IMR-90 (cell line): Measurements from ENCODE around the gene CAMLG. TPM values are rescaled to one million over a fixed set of nuclear protein-coding genes. Genes with fewer than 3 reads are reported as not detected.

Experiments
- ATAC-seq: fragments of 200-7000 bp; cut with Tn5 transposase; 2 replicates; pipeline ENCODE4 v1.9.1; 2020; ENCODE audit warnings: low read depth, mild to moderate bottlenecking, moderate library complexity
- BruUV-seq: library from RNA; stranded (reverse); fragments of 400-500 nt; replicated peaks from 2 replicates; lab custom pipeline; 2021; lab: Mats Ljungman, UMichigan
- CTCF ChIA-PET: fragments of 300-600 bp; formaldehyde crosslinking; extraction: SDS; loops from one replicate; lab custom pipeline; 2021; ENCODE audit warnings: antibody characterized with exemption; lab: Yijun Ruan, JAX
- POLR2A ChIA-PET: fragments of 300-600 bp; sonication (Branson Sonifier 250); formaldehyde crosslinking; loops from one replicate; lab custom pipeline; 2022; ENCODE audit warnings: antibody characterized with exemption; ENCODE audit not compliant: unreplicated experiment; lab: Charles Lee
- DNase-seq: peaks from one replicate; pipeline ENCODE4 v3.0.0; 2013
- H2AFZ ChIP-seq: replicated peaks from 2 replicates; pipeline ENCODE3; 2013; ENCODE audit warnings: low read length, mild to moderate bottlenecking; ENCODE audit not compliant: poor library complexity
- H2AK5ac ChIP-seq: 2 replicates; pipeline ENCODE4 v1.6.1; 2013; ENCODE audit warnings: low read depth, low read length, inconsistent platforms
- H2AK9ac ChIP-seq: replicated peaks from 2 replicates; pipeline ENCODE3; 2013; ENCODE audit warnings: mild to moderate bottlenecking, low read depth, low read length, moderate library complexity; ENCODE audit not compliant: poor library complexity
- H2BK120ac ChIP-seq: 2 replicates; pipeline ENCODE4 v1.6.1; 2013; ENCODE audit warnings: low read depth, low read length, inconsistent platforms
- H2BK15ac ChIP-seq: 3 replicates; pipeline ENCODE4 v1.6.1; 2013; ENCODE audit warnings: low read depth, low read length, inconsistent platforms
- H2BK20ac ChIP-seq: 2 replicates; pipeline ENCODE4 v1.6.1; 2013; ENCODE audit warnings: low read depth, mild to moderate bottlenecking, inconsistent platforms, low read length, moderate library complexity
- H2BK5ac ChIP-seq: 2 replicates; pipeline ENCODE4 v1.6.1; 2013; ENCODE audit warnings: mild to moderate bottlenecking, low read depth, low read length, inconsistent platforms; ENCODE audit not compliant: poor library complexity, severe bottlenecking
- H3K14ac ChIP-seq: replicated peaks from 2 replicates; pipeline ENCODE4 v1.6.1; 2013; ENCODE audit warnings: low read depth, low read length, inconsistent platforms
- H3K18ac ChIP-seq: 2 replicates; pipeline ENCODE4 v1.6.1; 2013; ENCODE audit warnings: low read depth, low read length, control low read depth
- H3K23ac ChIP-seq: 2 replicates; pipeline ENCODE4 v1.6.1; 2013; ENCODE audit warnings: low read depth, low read length, inconsistent platforms
- H3K27ac ChIP-seq: 2 replicates; pipeline ENCODE4 v1.5.1; 2013; ENCODE audit warnings: mild to moderate bottlenecking, control low read depth, low read length; ENCODE audit not compliant: insufficient read depth
- H3K27me3 ChIP-seq: 2 replicates; pipeline ENCODE4 v1.6.1; 2013; ENCODE audit warnings: low read length; ENCODE audit not compliant: control insufficient read depth, insufficient read depth
- H3K36me3 ChIP-seq: 2 replicates; pipeline ENCODE4 v1.6.1; 2013; ENCODE audit warnings: low read length, mixed read lengths; ENCODE audit not compliant: control insufficient read depth, insufficient read depth
- H3K4ac ChIP-seq: 2 replicates; pipeline ENCODE4 v1.6.1; 2013; ENCODE audit warnings: low read depth, low read length, inconsistent platforms
- H3K4me1 ChIP-seq: 2 replicates; pipeline ENCODE4 v1.6.1; 2013; ENCODE audit warnings: low read length, mixed read lengths; ENCODE audit not compliant: control insufficient read depth, insufficient read depth
- H3K4me2 ChIP-seq: 2 replicates; pipeline ENCODE4 v1.6.1; 2013; ENCODE audit warnings: low read depth, mild to moderate bottlenecking, control low read depth, low read length, moderate library complexity
- H3K4me3 ChIP-seq: 2 replicates; pipeline ENCODE4 v1.5.1; 2013; ENCODE audit warnings: low read depth, mild to moderate bottlenecking, control low read depth, low read length, moderate library complexity; ENCODE audit not compliant: insufficient read depth
- H3K56ac ChIP-seq: 2 replicates; pipeline ENCODE4 v1.6.1; 2013; ENCODE audit warnings: low read length, inconsistent platforms; ENCODE audit not compliant: insufficient read depth; ENCODE audit errors: extremely low read depth
- H3K79me1 ChIP-seq, 2 experiments: 2 replicates each; pipeline ENCODE4 v1.6.1; 2013; ENCODE audit warnings: low read length in 2 of 2, inconsistent platforms in 1 of 2, low read depth in 1 of 2
- H3K9ac ChIP-seq: 2 replicates; pipeline ENCODE4 v1.6.1; 2013; ENCODE audit warnings: low read depth, low read length, control low read depth
- H3K9me1 ChIP-seq: 2 replicates; pipeline ENCODE4 v1.6.1; 2013; ENCODE audit warnings: low read length, inconsistent platforms; ENCODE audit not compliant: insufficient read depth
- H3K9me3 ChIP-seq: 2 replicates; pipeline ENCODE4 v1.6.1; 2013; ENCODE audit warnings: low read length; ENCODE audit not compliant: control insufficient read depth, insufficient read depth
- H4K20me1 ChIP-seq: 2 replicates; pipeline ENCODE4 v1.6.1; 2013; ENCODE audit warnings: low read length, inconsistent platforms; ENCODE audit not compliant: insufficient read depth
- H4K5ac ChIP-seq: 2 replicates; pipeline ENCODE4 v1.6.1; 2013; ENCODE audit warnings: mild to moderate bottlenecking, low read depth, low read length, control low read depth
- H4K8ac ChIP-seq, 2 experiments: 2 replicates each; pipeline ENCODE4 v1.6.1; 2013; ENCODE audit warnings: low read depth in 2 of 2, low read length in 2 of 2, control low read depth in 1 of 2, inconsistent platforms in 1 of 2
- H4K91ac ChIP-seq: 2 replicates; pipeline ENCODE4 v1.6.1; 2013; ENCODE audit warnings: low read depth, low read length, inconsistent platforms; ENCODE audit not compliant: insufficient read depth
- BHLHE40 ChIP-seq: fragments of 150-350 bp; IDR thresholded peaks from 2 replicates; pipeline ENCODE4 v1.6.1; 2016; ENCODE audit warnings: mild to moderate bottlenecking, low read depth, low read length
- CEBPB ChIP-seq: IDR thresholded peaks from 2 replicates; pipeline ENCODE4 v1.6.1; 2012; ENCODE audit warnings: low read depth, low read length, improper control_type of control experiment
- CHD1 ChIP-seq: IDR thresholded peaks from 2 replicates; pipeline ENCODE4 v1.6.1; 2012; ENCODE audit warnings: low read depth, low read length, improper control_type of control experiment
- FOS ChIP-seq: fragments of 150-350 bp; IDR thresholded peaks from 2 replicates; pipeline ENCODE4 v1.6.1; 2016; ENCODE audit warnings: low read depth, low read length
- MAFK ChIP-seq: IDR thresholded peaks from 2 replicates; pipeline ENCODE4 v1.6.1; 2012; ENCODE audit warnings: low read depth, low read length, improper control_type of control experiment
- MAZ ChIP-seq: IDR thresholded peaks from 2 replicates; pipeline ENCODE4 v1.6.1; 2012; ENCODE audit warnings: low read depth, mild to moderate bottlenecking, low read length, improper control_type of control experiment, moderate library complexity, borderline replicate concordance
- MXI1 ChIP-seq: IDR thresholded peaks from 2 replicates; pipeline ENCODE4 v1.6.1; 2012; ENCODE audit warnings: low read depth, mild to moderate bottlenecking, low read length, moderate library complexity, borderline replicate concordance
- NFE2L2 ChIP-seq: fragments of 150-350 bp; IDR thresholded peaks from 2 replicates; pipeline ENCODE4 v1.6.1; 2016; ENCODE audit warnings: low read depth, mild to moderate bottlenecking, low read length
- POLR2A ChIP-seq: IDR thresholded peaks from 2 replicates; pipeline ENCODE4 v1.6.1; 2012; ENCODE audit warnings: mild to moderate bottlenecking, low read depth, low read length
- RAD21 ChIP-seq: IDR thresholded peaks from 2 replicates; pipeline ENCODE4 v1.6.1; 2012; ENCODE audit warnings: low read length, improper control_type of control experiment
- RCOR1 ChIP-seq: IDR thresholded peaks from 2 replicates; pipeline ENCODE4 v1.6.1; 2012; ENCODE audit warnings: mild to moderate bottlenecking, low read length, improper control_type of control experiment; ENCODE audit not compliant: insufficient replicate concordance
- RFX5 ChIP-seq: IDR thresholded peaks from 2 replicates; pipeline ENCODE4 v1.8.0; 2012; ENCODE audit warnings: low read depth, mild to moderate bottlenecking, low read length, moderate library complexity
- SMC3 ChIP-seq: fragments of 150-350 bp; IDR thresholded peaks from 2 replicates; pipeline ENCODE4 v1.6.1; 2016; ENCODE audit warnings: low read depth, mild to moderate bottlenecking, antibody characterized with exemption, low read length, moderate library complexity
- WGBS, 2 experiments: methylation state at CpG; one replicate each; pipeline versions ENCODE4 v1.1.5 to v1.1.7; 2013; ENCODE audit warnings: missing lambda C conversion rate in 2 of 2; ENCODE audit not compliant: insufficient read length in 1 of 2; ENCODE audit errors: extremely low coverage in 2 of 2; 5-methylcytosine and 5-hydroxymethylcytosine counted together
- dilution Hi-C: fragments of 300-500 bp; cut with HindIII; formaldehyde crosslinking; loops from one replicate; pipeline ENCODE4 v1.14.3; 2018; ENCODE audit warnings: low sequenced_read_pairs; ENCODE audit not compliant: unreplicated experiment
- in situ Hi-C: fragments of 300-500 bp; cut with MboI; formaldehyde crosslinking; loops from 3 replicates; pipeline ENCODE4 v1.14.3; 2019; ENCODE audit warnings: low sequenced_read_pairs, inconsistent platforms, mixed read lengths
- intact Hi-C: fragments of 100-400 bp; cut with micrococcal nuclease; formaldehyde crosslinking; loops from 2 replicates; pipeline ENCODE4 v1.10.0; 2022
- polyA plus RNA-seq, 3 experiments: library from polyadenylated mRNA; depleted of rRNA; stranded (reverse); fragments of >200 nt; gene quantifications; 2 replicates each; pipeline ENCODE4 v1.2.3, GENCODE V29; 2012; ENCODE audit warnings: low replicate concordance in 1 of 3
- total RNA-seq: library from RNA; depleted of rRNA; stranded (reverse); fragments of >200 nt; gene quantifications from 2 replicates; pipeline ENCODE4 v1.2.3, GENCODE V29; 2012
- TF ChIP-seq, protein P1 (sequence below): fragments of 150-350 bp; IDR thresholded peaks from 2 replicates; pipeline ENCODE4 v1.6.1; 2016; ENCODE audit warnings: low read depth, mild to moderate bottlenecking, low read length, moderate library complexity, borderline replicate concordance
- TF ChIP-seq, protein P2 (sequence below): fragments of 150-350 bp; IDR thresholded peaks from 2 replicates; pipeline ENCODE4 v1.6.1; 2017; ENCODE audit warnings: mild to moderate bottlenecking, antibody characterized with exemption, low read length, low read depth
- TF ChIP-seq, protein P3 (sequence below): conservative IDR thresholded peaks from 2 replicates; pipeline ENCODE4 v1.5.1; 2012; ENCODE audit warnings: mild to moderate bottlenecking, low read depth, low read length, improper control_type of control experiment

Gene CAMLG
- total and polyA plus RNA-seq, 2 of the 4 experiments (the other 2 are of a cell fraction): 11.9 to 13.1 TPM

DNA sequence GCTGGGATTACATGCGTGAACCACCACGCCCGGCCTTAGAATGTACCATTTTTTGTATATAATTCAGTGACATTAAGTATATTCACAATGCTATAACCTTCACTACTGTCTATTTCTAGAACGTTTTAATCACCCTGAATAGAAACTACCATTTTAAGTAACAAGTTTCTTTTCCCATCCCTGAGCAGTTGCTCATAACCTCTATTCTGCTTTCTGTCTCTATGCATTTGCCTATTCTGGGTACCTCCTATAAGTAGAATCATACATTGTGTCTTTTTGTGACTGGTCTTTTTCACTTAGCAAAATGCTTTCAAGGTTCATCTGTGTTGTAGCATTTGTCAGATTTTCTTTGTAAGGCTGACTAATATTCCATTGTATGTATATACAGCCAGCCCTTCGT is 60.1 kb downstream of the CAMLG start:
- peaks cover 47% of the 10 kb centered on the region for H3K36me3 ChIP-seq
- no peak overlapping the region for H2BK15ac ChIP-seq
- H3K18ac ChIP-seq: no peak overlapping the region
- H3K9me1 ChIP-seq: 0 out of 2 replicates have a peak, but pooled peaks cover 3% of the 10 kb centered on the region
- peaks cover 2% of the 10 kb centered on the region; the same call in 1 of the 2 replicates for H3K4me1 ChIP-seq
- dilution Hi-C loops: no loop called here
- H2AFZ ChIP-seq: no peak overlapping the region
- no peaks in the 10 kb centered on the region; the same call in 1 of the 2 replicates for H4K20me1 ChIP-seq
- TF ChIP-seq POLR2A: no peak
- no peak for TF ChIP-seq RCOR1
- no peak for TF ChIP-seq RAD21
- no peak for TF ChIP-seq MAZ
- TF ChIP-seq, protein P1, sequence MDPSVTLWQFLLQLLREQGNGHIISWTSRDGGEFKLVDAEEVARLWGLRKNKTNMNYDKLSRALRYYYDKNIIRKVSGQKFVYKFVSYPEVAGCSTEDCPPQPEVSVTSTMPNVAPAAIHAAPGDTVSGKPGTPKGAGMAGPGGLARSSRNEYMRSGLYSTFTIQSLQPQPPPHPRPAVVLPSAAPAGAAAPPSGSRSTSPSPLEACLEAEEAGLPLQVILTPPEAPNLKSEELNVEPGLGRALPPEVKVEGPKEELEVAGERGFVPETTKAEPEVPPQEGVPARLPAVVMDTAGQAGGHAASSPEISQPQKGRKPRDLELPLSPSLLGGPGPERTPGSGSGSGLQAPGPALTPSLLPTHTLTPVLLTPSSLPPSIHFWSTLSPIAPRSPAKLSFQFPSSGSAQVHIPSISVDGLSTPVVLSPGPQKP: no peak
- TF ChIP-seq NFE2L2: no peak
- TF ChIP-seq MAFK: no peak
- no peak for TF ChIP-seq FOS
- no peak for TF ChIP-seq BHLHE40
- TF ChIP-seq, protein P2, sequence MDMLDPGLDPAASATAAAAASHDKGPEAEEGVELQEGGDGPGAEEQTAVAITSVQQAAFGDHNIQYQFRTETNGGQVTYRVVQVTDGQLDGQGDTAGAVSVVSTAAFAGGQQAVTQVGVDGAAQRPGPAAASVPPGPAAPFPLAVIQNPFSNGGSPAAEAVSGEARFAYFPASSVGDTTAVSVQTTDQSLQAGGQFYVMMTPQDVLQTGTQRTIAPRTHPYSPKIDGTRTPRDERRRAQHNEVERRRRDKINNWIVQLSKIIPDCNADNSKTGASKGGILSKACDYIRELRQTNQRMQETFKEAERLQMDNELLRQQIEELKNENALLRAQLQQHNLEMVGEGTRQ: no peak
- TF ChIP-seq SMC3: no peak
- no peak for TF ChIP-seq MXI1
- no peak for TF ChIP-seq CEBPB
- TF ChIP-seq CHD1: no peak
- TF ChIP-seq RFX5: no peak
- TF ChIP-seq, protein P3, sequence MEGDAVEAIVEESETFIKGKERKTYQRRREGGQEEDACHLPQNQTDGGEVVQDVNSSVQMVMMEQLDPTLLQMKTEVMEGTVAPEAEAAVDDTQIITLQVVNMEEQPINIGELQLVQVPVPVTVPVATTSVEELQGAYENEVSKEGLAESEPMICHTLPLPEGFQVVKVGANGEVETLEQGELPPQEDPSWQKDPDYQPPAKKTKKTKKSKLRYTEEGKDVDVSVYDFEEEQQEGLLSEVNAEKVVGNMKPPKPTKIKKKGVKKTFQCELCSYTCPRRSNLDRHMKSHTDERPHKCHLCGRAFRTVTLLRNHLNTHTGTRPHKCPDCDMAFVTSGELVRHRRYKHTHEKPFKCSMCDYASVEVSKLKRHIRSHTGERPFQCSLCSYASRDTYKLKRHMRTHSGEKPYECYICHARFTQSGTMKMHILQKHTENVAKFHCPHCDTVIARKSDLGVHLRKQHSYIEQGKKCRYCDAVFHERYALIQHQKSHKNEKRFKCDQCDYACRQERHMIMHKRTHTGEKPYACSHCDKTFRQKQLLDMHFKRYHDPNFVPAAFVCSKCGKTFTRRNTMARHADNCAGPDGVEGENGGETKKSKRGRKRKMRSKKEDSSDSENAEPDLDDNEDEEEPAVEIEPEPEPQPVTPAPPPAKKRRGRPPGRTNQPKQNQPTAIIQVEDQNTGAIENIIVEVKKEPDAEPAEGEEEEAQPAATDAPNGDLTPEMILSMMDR: no peak
- H3K56ac ChIP-seq: no peak overlapping the region
- no peak overlapping the region for H3K27ac ChIP-seq
- CTCF ChIA-PET: no interaction called here
- no peak overlapping the region for H4K91ac ChIP-seq
- no peaks in the 10 kb centered on the region for H3K9me3 ChIP-seq
- DNase-seq: no peak
- H3K9ac ChIP-seq: no peak overlapping the region
- no peak overlapping the region for H3K4ac ChIP-seq
- H4K5ac ChIP-seq: no peak overlapping the region
- no CpG with 5 or more reads among the region's 5 CpGs for WGBS, 2 experiments
- ATAC-seq: no peak
- no peak overlapping the region for H2BK5ac ChIP-seq
- no peak overlapping the region for H3K23ac ChIP-seq
- no peak overlapping the region for H2BK20ac ChIP-seq
- no peaks in the 10 kb centered on the region for H3K27me3 ChIP-seq
- H3K4me2 ChIP-seq: no peak overlapping the region
- H2AK9ac ChIP-seq: no peak overlapping the region
- BruUV-seq: no TSS peak
- peaks cover 12% of the 10 kb centered on the region in 2 experiments for H3K79me1 ChIP-seq
- no peak overlapping the region for H4K8ac ChIP-seq
- POLR2A ChIA-PET: no interaction called here
- H2AK5ac ChIP-seq: no peak overlapping the region
- H2BK120ac ChIP-seq: no peak overlapping the region
- no peak overlapping the region for H3K4me3 ChIP-seq
- intact Hi-C loops: loop anchor here (10.0 kb wide), 1 partner anchor 114 kb away; no protein-coding TSS in a partner anchor
- in situ Hi-C loops: no loop called here
- H3K14ac ChIP-seq: no peak overlapping the region
